Upper lobe of left lung (tissue), 6 donors: Measurements from ENCODE around the gene CDKAL1. TPM values are rescaled to one million over a fixed set of nuclear protein-coding genes. Genes with fewer than 3 reads are reported as not detected.

Experiments
- ATAC-seq, 2 donors: fragments of 200-7000 bp; cut with Tn5 transposase; one replicate each; pipeline ENCODE4 v1.9.1; 2022; ENCODE audit warnings: mild to moderate bottlenecking in 2 of 2, moderate library complexity in 2 of 2; ENCODE audit not compliant: low FRiP score in 2 of 2
- DNase-seq, 2 donors: peaks; one replicate each; pipeline ENCODE4 v3.0.0-alpha.2; 2019 to 2020
- H3K27ac ChIP-seq, 4 donors: fragments of 200-600 bp; sonication (generic); one replicate each; pipeline ENCODE4 v1.5.1; 2016 to 2019
- H3K27me3 ChIP-seq, 4 donors: fragments of 200-600 bp; sonication (generic); one replicate each; pipeline ENCODE4 v1.5.1; 2017 to 2019
- H3K36me3 ChIP-seq, 4 donors: fragments of 200-600 bp; sonication (generic); one replicate each; pipeline ENCODE4 v1.5.1; 2016 to 2019
- H3K4me1 ChIP-seq, 4 donors: fragments of 200-600 bp; sonication (generic); one replicate each; pipeline ENCODE4 v1.5.1; 2018 to 2019
- H3K4me3 ChIP-seq, 4 donors: fragments of 200-600 bp; sonication (generic); one replicate each; pipeline ENCODE4 v1.5.1; 2017 to 2019; ENCODE audit warnings: mild to moderate bottlenecking in 2 of 4, moderate library complexity in 1 of 4
- H3K9me3 ChIP-seq, 4 donors: fragments of 200-600 bp; sonication (generic); one replicate each; pipeline ENCODE4 v1.5.1; 2018 to 2019
- EP300 ChIP-seq, 4 donors: sonication (generic); formaldehyde crosslinking; IDR thresholded peaks; one replicate each; pipeline ENCODE4 v1.5.1; 2017; ENCODE audit warnings: antibody characterized with exemption in 4 of 4, control low read depth in 2 of 4
- POLR2A ChIP-seq, 4 donors: fragments of 450-650 bp; IDR thresholded peaks; one replicate each; pipeline ENCODE4 v1.5.1; 2016 to 2017; ENCODE audit warnings: antibody characterized with exemption in 4 of 4, mild to moderate bottlenecking in 2 of 4
- POLR2AphosphoS5 ChIP-seq, 2 donors: sonication (generic); formaldehyde crosslinking; IDR thresholded peaks; one replicate each; pipeline ENCODE4 v1.5.1; 2017; ENCODE audit warnings: antibody characterized with exemption in 2 of 2
- WGBS, 2 donors: methylation state at CpG; one replicate each; pipeline ENCODE4 v1.1.5; 2017 to 2018; 5-methylcytosine and 5-hydroxymethylcytosine counted together
- total RNA-seq, 6 donors: library from RNA; depleted of rRNA in 4 of 6; stranded (reverse); fragments of >200 nt in 4 of 6; gene quantifications; one replicate each; pipeline versions ENCODE4 v1.1.0 to v1.2.1, GENCODE V29; 2016 to 2021
- TF ChIP-seq, protein P1 (sequence below), 6 experiments: fragments of 450-650 bp in 4 of 6; fragments of 200-600 bp in 2 of 6; sonication (generic) in 2 of 6; IDR thresholded peaks; one replicate each; pipeline ENCODE4 v1.5.1; 2016 to 2019; ENCODE audit warnings: antibody characterized with exemption in 6 of 6
- donor health status: DM: no; HTN: no; CAD: no; lungs with moderate emphysema.
- donor health status: DM: no; HTN: yes; CAD: no; lungs with severe emphysema.

Gene CDKAL1
- total RNA-seq, 6 donors from 2014 or later: 9.4 to 22.6 (median 13.8) TPM

DNA sequence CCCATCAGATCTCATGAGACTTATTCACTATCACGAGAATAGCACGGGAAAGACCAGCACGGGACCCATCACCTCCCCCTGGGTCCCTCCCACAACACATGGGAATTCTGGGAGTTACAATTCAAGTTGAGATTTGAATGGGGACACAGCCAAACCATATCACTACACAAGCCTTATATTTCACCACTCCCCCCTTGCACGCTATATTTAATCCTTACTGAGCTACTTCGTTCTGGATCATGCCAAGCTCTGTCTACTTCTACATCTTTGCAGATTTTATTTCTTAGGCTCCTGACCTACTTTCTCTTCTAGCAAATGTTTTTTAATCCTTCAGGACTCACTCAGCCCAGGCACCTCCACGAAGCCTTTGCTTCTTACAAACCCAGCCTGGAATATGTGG lies 606.7 kb downstream of the CDKAL1 start:
- no peaks in the 10 kb centered on the region for H3K36me3 ChIP-seq
- H3K4me3 ChIP-seq: no peak overlapping the region
- WGBS, 2 donors: 94 to 95% methylated on average over 6 of the region's 6 CpGs
- H3K9me3 ChIP-seq: no peaks in the 10 kb centered on the region
- H3K4me1 ChIP-seq: no peaks in the 10 kb centered on the region
- ATAC-seq (no peak), DNase-seq (no peak)
- H3K27ac ChIP-seq: no peak overlapping the region
- TF ChIP-seq POLR2A (IDR thresholded peaks at IDR 0.05) (no peak), EP300 (IDR thresholded peaks at IDR 0.05) (no peak), POLR2AphosphoS5 (IDR thresholded peaks at IDR 0.05) (no peak)
- TF ChIP-seq, protein P1, sequence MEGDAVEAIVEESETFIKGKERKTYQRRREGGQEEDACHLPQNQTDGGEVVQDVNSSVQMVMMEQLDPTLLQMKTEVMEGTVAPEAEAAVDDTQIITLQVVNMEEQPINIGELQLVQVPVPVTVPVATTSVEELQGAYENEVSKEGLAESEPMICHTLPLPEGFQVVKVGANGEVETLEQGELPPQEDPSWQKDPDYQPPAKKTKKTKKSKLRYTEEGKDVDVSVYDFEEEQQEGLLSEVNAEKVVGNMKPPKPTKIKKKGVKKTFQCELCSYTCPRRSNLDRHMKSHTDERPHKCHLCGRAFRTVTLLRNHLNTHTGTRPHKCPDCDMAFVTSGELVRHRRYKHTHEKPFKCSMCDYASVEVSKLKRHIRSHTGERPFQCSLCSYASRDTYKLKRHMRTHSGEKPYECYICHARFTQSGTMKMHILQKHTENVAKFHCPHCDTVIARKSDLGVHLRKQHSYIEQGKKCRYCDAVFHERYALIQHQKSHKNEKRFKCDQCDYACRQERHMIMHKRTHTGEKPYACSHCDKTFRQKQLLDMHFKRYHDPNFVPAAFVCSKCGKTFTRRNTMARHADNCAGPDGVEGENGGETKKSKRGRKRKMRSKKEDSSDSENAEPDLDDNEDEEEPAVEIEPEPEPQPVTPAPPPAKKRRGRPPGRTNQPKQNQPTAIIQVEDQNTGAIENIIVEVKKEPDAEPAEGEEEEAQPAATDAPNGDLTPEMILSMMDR (IDR thresholded peaks at IDR 0.05): no peak
- no peaks in the 10 kb centered on the region for H3K27me3 ChIP-seq

DNA sequence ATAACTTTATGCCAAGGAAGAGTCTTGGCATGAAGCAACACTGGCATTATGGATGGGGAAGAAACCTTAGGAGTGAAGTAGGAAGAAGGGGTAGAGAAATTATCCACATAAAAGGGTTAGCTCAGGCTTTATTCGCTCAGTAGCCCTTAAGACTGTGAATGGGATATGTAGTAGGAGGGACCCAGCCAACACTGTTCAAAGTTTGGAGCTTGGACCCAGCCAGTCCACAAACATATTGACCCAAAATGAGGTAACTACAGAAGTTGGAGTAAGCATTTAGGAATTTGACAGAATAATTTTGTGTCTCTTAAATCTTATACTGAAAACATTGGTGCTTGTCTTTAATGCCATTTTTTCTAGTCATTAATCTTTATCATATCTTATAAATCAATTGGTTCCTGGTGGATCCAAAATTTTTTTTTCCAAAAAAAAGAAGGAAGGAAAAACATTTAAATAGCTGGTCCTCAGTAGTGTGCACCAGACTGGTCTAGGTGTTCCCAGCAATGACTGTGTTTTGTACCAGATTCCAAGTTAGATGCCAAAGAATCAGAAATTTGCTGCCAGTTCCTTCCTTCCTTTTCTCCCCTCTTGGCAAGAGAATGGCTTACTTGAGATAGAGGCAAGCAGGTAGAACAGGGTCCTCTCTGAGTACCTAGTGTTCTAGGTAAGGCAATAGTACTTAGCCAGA lies 607.5 kb downstream of the CDKAL1 start:
- H3K4me3 ChIP-seq: no peak overlapping the region
- no peak for ATAC-seq
- no peak for DNase-seq
- H3K27me3 ChIP-seq: no peaks in the 10 kb centered on the region
- TF ChIP-seq EP300 (IDR thresholded peaks at IDR 0.05) (no peak), POLR2A (IDR thresholded peaks at IDR 0.05) (no peak), POLR2AphosphoS5 (IDR thresholded peaks at IDR 0.05) (no peak)
- TF ChIP-seq, protein P1 (IDR thresholded peaks at IDR 0.05): no peak
- no peaks in the 10 kb centered on the region for H3K9me3 ChIP-seq
- H3K4me1 ChIP-seq: no peaks in the 10 kb centered on the region
- no peaks in the 10 kb centered on the region for H3K36me3 ChIP-seq
- WGBS, 2 donors: 86 to 96% methylated on average over 1 of the region's 1 CpG
- no peak overlapping the region for H3K27ac ChIP-seq

DNA sequence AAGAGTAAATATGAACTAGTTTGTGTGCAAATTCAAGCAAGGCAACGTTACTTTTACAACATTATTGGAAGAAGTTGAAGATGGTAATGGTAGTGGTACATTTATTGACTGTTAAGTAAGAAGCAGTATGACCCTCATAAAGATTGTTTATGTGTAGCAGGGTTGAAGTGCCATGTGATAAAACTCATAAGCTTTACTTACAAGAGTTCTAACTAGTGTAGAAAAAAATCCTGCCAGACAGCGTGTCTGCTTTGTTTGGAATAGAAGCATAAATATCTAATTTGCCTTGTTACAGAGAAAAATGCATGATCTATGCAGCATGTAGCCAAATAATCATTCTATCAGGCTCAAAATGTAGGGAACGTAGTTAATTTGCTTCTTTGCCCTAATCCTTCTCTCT lies 608.5 kb downstream of the CDKAL1 start:
- Histone ChIP-seq H3K4me1 (no peaks in the 10 kb centered on the region), H3K27me3 (no peaks in the 10 kb centered on the region), H3K27ac (no peak overlapping the region), H3K9me3 (no peaks in the 10 kb centered on the region), H3K4me3 (no peak overlapping the region), H3K36me3 (no peaks in the 10 kb centered on the region)
- 79 to 81% methylated on average over 3 of the region's 3 CpGs for WGBS, 2 donors
- TF ChIP-seq, protein P1 (IDR thresholded peaks at IDR 0.05): no peak
- TF ChIP-seq POLR2AphosphoS5 (IDR thresholded peaks at IDR 0.05) (no peak), EP300 (IDR thresholded peaks at IDR 0.05) (no peak), POLR2A (IDR thresholded peaks at IDR 0.05) (no peak)
- no peak for ATAC-seq
- DNase-seq: no peak

DNA sequence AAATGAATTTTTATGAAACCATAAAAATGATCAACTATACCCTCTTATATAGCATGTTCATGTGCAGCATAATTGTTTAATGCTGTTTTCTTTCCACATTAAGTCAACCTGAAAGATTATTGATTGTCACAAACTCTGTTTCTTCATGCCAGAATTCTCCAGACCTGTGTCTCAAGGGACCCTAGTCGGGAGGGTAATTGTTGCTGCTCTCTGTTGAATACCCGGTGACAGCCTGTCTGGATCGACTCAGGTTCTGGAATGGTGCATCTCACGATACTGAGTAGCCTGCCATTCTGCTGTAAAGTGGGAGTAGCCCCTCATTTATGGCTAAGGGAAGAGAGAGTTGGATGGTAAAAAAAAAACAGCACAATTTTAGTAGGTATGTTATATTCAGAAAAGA lies 609.4 kb downstream of the CDKAL1 start:
- WGBS, 2 donors: 76 to 93% methylated on average over 4 of the region's 4 CpGs
- H3K4me1 ChIP-seq: no peaks in the 10 kb centered on the region

More for the DNA sequence above, 609.4 kb downstream of the CDKAL1 start:
- Histone ChIP-seq H3K9me3 (no peaks in the 10 kb centered on the region), H3K36me3 (no peaks in the 10 kb centered on the region), H3K4me3 (no peak overlapping the region), H3K27ac (no peak overlapping the region), H3K27me3 (no peaks in the 10 kb centered on the region)
- DNase-seq: no peak
- TF ChIP-seq POLR2AphosphoS5 (IDR thresholded peaks at IDR 0.05) (no peak), POLR2A (IDR thresholded peaks at IDR 0.05) (no peak), EP300 (IDR thresholded peaks at IDR 0.05) (no peak)
- TF ChIP-seq, protein P1 (IDR thresholded peaks at IDR 0.05): no peak
- no peak for ATAC-seq
